Epidermal melanocyte (primary cell): Measurements from ENCODE around the gene CDH18.
A peak's percentile ranks its signal among the peaks of the same experiment; 100 is the strongest.

Source experiments
- DNase-seq: peaks from one replicate; pipeline ENCODE4 v3.0.0; 2011; ENCODE audit warnings: low spot score; ENCODE audit not compliant: insufficient read length

The CDH18 gene

GRCh38 chr5:19930451-19930850 is 57.5 kb downstream of the CDH18 start:
- no peak for DNase-seq

GRCh38 chr5:19928562-19929421 is 59.2 kb downstream of the CDH18 start:
- no peak for DNase-seq

GRCh38 chr5:19927919-19928318 is 60.1 kb downstream of the CDH18 start:
- DNase-seq = no peak

- no peak for DNase-seq
These were observed 60.8 kb downstream of the CDH18 start for GRCh38 chr5:19927170-19927569.

GRCh38 chr5:19923742-19924141 is 64.3 kb downstream of the CDH18 start:
- no peak for DNase-seq

GRCh38 chr5:19920761-19921160 is 67.2 kb downstream of the CDH18 start:
- no peak for DNase-seq

- DNase-seq = no peak
These were observed 69.2 kb downstream of the CDH18 start for GRCh38 chr5:19918780-19919179.

- no peak for DNase-seq
These were observed 70.3 kb downstream of the CDH18 start for GRCh38 chr5:19917588-19918122.

- DNase-seq = no peak
These were observed 77.9 kb downstream of the CDH18 start for GRCh38 chr5:19910136-19910535.

GRCh38 chr5:19904766-19905165 is 83.2 kb downstream of the CDH18 start:
- DNase-seq = no peak

- DNase-seq = no peak
These were observed 84.4 kb downstream of the CDH18 start for GRCh38 chr5:19903611-19904010.

GRCh38 chr5:19902316-19902934 is 85.6 kb downstream of the CDH18 start:
- DNase-seq = no peak

GRCh38 chr5:19900269-19900668 is 87.7 kb downstream of the CDH18 start:
- no peak for DNase-seq

GRCh38 chr5:19891658-19892057 is 96.3 kb downstream of the CDH18 start:
- no peak for DNase-seq

- DNase-seq = no peak
These were observed 101.7 kb downstream of the CDH18 start for GRCh38 chr5:19886123-19886917.

- DNase-seq = no peak
These were observed 102.8 kb downstream of the CDH18 start for GRCh38 chr5:19885040-19885824.

- no peak for DNase-seq
These were observed 107.1 kb downstream of the CDH18 start for GRCh38 chr5:19880859-19881436.

GRCh38 chr5:19880458-19880857 is 107.5 kb downstream of the CDH18 start:
- no peak for DNase-seq

- no peak for DNase-seq
These were observed 113.2 kb downstream of the CDH18 start for GRCh38 chr5:19874811-19875210.

- DNase-seq = peak; percentile 15
These were observed 121.9 kb downstream of the CDH18 start for GRCh38 chr5:19866090-19866450.
